ENCODE measurements around the gene UQCC2.

The UQCC2 gene

DNA sequence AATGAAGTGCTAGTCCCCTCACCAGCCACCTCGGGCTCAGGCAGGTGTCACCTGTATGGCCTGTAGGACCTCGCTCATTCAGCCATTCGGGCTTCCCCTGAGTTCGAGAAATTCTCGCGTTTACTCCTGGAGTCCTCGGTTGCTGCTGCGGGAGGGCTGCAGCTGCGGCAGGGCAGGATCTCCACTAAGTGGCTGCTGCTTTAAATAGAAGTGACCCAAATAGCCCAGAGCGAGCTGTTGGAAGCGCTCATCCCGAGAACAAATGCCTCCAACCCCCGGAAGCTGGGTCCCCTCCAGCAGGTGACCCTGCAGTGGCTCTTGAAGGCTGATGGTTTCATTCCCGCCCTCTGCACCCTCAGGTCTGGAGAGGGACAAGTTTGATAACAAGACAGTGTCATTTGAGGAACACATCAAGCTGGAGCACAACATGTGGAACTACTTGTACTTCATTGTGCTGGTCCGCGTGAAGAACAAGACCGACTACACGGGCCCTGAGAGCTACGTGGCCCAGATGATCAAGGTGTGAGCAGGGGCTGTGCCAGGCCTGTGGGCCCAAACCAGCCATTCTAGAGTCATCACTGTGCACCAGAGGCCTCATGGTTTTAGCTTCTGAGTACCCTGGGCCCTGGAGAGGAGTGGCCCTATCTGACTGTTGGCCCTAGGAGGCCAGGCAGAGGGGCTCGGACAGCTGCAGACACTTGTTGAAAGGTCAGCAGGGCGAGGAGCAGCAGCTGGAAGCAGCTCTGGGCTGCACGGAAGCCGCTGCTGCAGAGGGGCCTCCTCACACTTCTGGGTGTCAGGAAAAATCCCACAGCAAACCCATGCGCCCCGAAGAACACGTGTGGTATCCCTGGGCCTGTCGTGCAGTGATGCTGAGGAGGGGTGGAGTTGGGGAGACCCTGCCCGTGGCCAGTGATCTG lies 18.1 kb downstream of the UQCC2 start:
- peak overlapping the region; percentile 88 for H3K27ac ChIP-seq
- DNase-seq (ENCODE audit: low read depth, low spot score), result no peak

DNA sequence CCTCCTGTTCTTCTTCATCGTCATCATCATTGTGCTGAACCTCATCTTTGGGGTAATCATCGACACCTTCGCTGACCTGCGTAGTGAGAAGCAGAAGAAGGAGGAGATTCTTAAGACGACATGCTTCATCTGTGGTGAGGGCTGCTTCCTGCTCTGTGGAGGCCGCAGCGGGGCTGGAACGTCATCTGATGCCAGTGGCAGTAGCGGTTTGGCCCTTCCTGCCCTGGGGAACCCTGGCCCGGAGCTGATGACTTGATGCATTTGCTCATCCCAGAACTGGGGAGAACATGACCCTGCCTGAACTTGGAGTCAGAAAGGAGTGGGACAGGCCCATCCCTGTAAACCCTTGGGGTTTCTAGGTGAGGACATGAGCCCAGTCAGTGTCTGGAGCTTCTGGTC lies 18.7 kb downstream of the UQCC2 start:
- H3K27ac ChIP-seq, result peak overlapping the region; percentile 88
- no peak for DNase-seq (ENCODE audit: low read depth, low spot score)

DNA sequence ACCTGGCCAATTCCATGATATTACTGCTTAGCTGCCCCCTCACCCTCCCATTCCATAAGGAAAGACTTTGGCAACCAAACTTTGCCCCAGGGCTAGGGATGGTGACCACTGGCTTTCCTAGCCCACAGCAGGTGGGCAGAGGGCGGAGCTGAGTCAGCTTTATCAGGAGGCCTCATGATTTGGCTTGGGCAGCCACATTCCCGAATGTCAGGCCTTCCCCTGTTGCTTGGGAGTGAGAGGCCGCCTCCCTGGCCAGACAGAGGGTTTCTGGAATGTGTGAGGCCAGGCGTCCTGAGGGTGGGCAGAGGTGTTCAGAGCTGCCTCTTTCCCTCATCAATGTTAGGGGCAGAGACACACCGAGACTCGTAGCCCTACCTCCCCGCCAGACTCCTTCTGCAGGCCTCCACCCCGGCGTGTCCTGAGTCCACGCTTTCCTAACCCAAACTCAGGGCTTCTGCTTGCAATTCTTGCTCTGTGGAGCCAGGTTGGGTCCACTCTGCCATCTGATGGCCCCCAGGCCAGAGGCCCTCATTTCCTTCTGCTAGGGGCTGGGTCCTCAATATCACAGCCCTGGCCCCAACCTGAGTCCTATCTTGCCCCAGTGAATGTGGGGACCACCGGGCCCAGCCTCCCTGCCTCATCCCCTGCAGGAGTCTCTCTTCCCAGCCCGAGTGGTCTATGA lies 19.3 kb downstream of the UQCC2 start:
- no peak for DNase-seq (ENCODE audit: low read depth, low spot score)
- H3K27ac ChIP-seq, result no peak overlapping the region

DNA sequence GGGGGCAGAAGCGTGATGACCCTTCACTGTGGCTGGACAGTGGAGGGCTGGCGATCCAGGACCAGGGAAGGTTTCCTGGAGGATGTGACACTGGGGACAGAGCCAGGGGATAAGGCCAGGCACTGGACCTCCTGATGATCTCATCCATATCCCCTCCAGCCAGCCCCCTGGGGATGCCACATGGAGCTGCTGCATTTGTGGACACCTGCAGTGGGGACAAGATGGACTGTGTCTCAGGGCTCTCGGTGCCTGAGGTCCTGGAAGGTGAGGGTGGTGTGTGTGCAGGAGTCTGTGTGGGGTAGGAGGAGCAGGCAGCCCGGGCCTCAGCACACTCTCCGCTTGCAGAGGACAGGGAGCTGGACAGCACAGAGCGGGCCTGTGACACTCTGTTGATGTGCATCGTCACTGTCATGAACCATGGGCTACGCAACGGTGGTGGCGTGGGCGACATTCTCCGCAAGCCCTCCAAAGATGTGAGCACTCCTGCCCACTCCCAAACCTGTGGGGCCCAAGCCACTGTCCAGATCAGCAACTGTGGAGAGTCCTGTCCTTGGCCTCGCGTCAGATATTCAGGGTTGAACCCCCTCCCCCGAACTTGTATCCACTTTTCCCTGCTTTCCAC lies 19.9 kb downstream of the UQCC2 start:
- no peak overlapping the region for H3K27ac ChIP-seq
- no peak for DNase-seq (ENCODE audit: low read depth, low spot score)

DNA sequence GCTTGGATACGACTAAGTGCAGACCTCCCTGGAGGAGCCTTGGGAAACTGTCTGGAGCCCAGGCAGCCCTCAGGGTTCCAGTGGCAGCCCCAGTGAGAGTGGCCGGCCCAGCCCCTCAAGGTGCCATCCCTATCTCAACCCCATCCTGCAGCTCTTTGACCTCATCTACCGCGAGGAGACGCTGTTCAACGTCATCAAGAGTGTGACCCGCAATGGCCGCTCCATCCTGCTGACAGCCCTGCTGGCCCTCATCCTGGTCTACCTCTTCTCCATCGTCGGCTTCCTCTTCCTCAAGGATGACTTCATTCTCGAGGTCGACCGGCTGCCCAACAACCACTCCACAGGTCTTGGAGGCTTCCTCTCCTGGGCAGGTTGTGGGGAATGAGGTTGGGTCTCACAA lies 20.7 kb downstream of the UQCC2 start:
- H3K27ac ChIP-seq, result no peak overlapping the region

DNA sequence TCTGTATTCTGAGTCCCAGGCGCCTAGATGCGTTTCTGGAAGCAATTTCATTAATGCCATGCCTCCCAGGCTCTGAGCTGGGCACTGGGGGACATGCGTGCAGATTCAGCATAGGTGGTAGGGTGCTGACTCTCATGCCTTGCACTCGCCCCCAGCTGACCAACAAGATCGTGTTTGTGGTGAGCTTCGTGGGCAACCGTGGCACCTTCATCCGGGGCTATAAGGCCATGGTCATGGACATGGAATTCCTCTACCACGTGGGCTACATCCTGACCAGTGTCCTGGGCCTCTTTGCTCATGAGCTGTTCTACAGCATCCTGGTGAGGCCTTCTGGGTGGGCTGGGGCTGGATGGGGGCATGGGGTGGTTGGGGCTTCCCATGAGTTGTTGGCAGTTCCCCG lies 21.6 kb downstream of the UQCC2 start:
- H3K27ac ChIP-seq, result no peak overlapping the region
- DNase-seq (ENCODE audit: low read depth, low spot score), result no peak

More for the DNA sequence above, 20.7 kb downstream of the UQCC2 start:
- no peak for DNase-seq (ENCODE audit: low read depth, low spot score)

DNA sequence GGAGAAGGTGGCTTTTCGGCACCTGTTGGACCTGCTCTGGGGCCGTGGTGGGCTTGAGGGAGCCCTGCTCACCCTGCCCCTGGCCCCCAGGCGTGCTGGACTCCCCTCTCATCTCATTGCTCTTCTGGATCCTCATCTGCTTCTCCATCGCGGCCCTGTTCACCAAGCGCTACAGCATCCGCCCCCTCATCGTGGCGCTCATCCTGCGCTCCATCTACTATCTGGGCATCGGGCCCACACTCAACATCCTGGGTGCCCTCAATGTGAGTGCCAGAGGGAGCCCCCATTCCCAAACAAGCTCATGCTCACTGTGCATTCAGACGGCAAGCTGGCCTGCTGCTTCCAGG lies 22.4 kb downstream of the UQCC2 start:
- no peak for DNase-seq (ENCODE audit: low read depth, low spot score)
- H3K27ac ChIP-seq, result no peak overlapping the region

DNA sequence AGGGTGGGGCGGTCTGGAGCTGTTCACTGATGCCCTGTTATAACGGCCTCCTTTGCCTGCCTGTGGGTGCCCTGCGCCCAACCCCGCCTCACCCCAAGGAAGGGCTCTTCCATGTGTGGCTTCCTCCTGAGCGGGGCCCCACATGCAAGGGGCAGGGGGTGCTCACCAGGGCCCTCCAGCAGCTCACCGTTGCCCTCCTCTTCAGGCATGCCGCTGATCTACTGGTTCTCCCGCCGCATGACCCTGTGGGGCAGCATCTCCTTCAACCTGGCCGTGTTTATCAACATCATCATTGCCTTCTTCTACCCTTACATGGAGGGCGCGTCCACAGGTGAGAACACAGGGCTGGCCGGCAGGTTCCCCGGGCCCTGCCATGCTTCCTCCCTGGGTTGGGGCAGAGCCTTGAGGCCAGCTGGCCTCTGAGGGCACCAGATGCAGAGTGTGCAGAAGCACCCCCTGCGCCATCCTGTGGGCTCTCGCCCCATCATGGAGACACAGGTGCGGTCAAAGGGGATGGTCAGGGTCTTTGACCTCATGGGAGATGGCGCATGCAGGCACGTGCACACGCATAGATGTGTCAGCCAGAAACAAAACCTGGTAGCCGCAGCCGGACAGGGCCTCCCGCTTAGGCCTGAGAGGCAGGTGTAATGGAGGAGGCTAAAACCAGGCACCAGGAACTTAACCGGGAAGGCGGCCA lies 22.9 kb downstream of the UQCC2 start:
- H3K27ac ChIP-seq, result no peak overlapping the region
- DNase-seq (ENCODE audit: low read depth, low spot score), result no peak

DNA sequence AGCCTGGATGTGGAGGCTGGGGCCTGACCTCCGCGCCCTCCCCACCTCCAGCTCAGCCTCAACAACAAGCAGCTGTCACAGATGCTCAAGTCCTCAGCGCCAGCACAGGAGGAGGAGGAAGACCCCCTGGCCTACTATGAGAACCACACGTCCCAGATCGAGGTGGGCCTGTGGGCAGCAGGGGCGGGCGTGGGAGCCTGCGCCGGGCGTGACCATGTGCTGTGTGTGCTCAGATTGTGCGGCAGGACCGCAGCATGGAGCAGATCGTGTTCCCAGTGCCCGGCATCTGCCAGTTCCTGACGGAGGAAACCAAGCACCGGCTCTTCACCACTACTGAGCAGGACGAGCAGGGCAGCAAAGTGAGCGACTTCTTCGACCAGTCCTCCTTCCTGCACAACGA lies 23.5 kb downstream of the UQCC2 start:
- DNase-seq (ENCODE audit: low read depth, low spot score), result no peak

DNA sequence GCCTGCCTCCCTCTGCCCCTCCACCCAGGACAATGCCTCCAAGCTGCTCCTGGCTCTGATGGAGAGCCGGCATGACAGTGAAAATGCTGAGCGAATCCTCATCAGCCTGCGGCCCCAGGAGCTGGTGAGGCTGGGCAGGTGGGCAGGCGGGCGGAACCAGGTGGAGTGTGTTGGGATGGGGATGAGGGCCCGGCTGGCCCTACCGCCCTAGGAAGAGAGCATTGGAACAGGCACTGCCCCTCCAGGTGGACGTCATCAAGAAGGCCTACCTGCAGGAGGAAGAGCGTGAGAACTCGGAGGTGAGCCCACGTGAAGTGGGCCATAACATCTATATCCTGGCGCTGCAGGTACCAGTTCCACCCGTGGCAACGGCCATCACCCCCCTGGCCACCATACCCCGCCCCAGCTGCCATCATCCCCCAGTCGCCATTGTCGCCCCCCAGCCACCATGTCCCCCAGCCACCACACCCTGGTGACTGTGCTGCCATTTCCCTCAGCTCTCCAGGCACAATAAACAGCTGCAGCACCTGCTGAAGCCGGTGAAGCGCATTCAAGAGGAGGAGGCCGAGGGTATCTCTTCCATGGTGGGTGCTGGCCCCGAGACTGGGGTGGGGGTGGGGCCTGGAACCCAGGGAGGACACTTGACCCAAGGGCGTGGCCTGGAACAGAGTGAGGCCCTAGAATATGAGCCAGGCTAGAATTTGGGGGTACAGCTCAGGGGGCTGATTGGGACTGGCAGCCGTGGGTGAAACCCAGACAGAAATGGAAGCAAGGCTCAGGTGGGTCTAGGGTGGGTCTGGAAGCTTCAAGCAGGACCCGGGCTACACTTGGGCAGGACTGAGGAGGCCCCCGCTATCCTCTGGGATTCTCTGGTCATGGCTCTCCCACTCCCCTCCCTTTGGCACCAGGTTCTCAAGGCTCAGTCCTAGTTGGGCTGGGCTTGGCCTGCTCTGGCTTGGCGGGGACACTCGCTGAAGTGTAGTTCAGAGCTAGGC lies 24.2 kb downstream of the UQCC2 start:
- DNase-seq (ENCODE audit: low read depth, low spot score), result no peak
- no peak overlapping the region for H3K27ac ChIP-seq

More for the DNA sequence above, 23.5 kb downstream of the UQCC2 start:
- no peak overlapping the region for H3K27ac ChIP-seq

DNA sequence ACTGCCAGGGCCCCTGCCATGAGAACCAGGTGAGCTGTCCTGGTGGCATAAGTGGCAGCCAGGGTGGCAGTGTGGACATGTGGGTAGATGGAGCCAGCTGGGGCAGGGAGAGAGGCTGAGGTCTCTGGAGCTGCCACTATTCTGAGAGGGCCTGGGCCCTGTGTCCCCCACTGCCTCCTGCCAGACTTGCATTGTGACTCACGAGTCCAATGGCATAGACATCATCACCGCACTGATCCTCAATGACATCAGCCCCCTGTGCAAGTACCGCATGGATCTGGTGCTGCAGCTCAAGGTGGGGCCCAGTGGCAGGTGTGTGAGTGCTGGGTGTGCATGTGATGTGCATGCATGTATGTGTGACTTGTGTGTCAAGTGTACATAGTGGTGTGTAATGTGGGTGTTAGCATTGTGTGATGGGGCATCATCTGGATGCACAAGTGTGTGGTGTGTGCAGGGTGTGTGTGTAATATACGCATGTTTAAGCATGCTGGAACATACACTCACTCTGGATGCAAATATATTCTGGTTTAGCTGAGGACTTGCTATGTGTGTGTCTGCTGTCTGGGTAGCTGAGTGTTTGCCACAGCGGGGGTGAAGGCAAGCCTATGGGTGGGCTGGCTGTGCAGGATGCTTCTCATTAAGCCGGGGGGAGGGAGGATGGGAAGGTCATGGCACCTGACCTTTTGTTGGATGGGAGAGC lies 25.1 kb downstream of the UQCC2 start:
- no peak overlapping the region for H3K27ac ChIP-seq

DNA sequence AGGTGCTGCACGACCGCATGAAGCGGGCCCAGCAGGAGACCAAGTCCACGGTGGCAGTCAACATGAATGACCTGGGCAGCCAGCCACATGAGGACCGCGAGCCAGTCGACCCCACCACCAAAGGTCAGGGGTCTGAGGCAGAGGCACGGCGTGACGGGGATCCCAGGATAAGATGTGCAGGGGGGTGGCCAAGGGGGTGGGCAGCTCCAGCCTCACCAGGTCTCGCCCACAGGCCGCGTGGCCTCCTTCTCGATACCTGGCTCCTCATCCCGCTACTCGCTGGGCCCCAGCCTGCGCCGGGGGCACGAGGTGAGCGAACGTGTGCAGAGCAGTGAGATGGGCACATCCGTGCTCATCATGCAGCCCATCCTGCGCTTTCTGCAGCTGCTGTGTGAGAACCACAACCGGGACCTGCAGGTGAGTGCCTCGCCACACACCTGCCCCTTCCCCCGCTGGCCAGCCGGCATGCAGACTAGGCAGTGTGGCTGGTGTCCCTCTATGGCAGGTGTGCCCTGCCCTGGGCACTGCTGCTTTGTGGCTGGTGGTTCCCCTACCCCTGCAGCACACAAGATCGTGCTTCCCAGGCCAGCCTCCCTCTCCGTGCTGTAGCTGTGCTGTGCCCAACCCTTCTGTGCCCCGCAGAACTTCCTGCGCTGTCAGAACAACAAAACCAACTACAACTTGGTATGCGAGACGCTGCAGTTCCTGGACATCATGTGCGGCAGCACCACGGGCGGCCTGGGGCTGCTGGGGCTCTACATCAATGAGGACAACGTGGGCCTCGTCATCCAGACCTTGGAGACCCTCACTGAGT lies 25.9 kb downstream of the UQCC2 start:
- DNase-seq (ENCODE audit: low read depth, low spot score), result no peak
- no peak overlapping the region for H3K27ac ChIP-seq

More for the DNA sequence above, 25.1 kb downstream of the UQCC2 start:
- no peak for DNase-seq (ENCODE audit: low read depth, low spot score)

DNA sequence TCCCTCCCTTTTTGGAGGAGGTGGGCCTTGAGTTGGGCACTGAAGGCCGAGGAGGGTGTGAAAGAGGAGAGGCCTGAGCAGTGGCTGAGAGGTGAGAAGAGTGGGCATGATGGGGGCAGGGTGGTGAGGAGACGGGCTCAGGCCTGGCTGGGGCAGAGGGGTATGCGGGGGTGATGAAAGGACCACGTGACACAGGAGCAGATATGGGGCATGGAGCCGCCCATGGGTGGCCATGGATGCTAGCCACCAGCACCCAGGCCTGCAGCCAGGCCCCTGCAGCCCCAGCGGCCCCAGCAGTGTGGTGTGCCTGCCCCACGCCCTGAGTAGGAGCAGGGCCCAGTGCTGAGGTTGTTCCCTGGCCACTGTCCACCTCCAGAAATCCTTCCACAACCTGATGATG lies 26.5 kb downstream of the UQCC2 start:
- no peak overlapping the region for H3K27ac ChIP-seq
- no peak for DNase-seq (ENCODE audit: low read depth, low spot score)

DNA sequence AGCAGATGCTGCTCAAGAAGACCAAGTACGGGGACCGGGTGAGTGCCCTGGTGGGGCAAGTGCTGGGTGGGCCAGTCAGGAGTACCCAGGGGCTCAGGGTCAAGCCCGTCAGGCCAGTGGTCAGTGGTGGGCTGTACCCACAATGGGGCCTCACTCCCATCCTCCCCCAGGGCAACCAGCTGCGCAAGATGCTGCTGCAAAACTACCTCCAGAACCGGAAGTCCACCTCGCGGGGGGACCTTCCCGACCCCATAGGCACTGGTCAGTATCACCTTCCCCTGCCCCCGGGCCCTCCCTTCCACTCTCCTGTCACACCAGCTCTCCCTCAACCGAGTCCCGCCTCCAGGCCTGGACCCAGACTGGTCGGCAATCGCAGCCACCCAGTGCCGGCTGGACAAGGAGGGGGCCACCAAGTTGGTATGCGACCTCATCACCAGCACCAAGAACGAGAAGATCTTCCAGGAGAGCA lies 27.0 kb downstream of the UQCC2 start:
- no peak overlapping the region for H3K27ac ChIP-seq
- DNase-seq (ENCODE audit: low read depth, low spot score), result no peak

DNA sequence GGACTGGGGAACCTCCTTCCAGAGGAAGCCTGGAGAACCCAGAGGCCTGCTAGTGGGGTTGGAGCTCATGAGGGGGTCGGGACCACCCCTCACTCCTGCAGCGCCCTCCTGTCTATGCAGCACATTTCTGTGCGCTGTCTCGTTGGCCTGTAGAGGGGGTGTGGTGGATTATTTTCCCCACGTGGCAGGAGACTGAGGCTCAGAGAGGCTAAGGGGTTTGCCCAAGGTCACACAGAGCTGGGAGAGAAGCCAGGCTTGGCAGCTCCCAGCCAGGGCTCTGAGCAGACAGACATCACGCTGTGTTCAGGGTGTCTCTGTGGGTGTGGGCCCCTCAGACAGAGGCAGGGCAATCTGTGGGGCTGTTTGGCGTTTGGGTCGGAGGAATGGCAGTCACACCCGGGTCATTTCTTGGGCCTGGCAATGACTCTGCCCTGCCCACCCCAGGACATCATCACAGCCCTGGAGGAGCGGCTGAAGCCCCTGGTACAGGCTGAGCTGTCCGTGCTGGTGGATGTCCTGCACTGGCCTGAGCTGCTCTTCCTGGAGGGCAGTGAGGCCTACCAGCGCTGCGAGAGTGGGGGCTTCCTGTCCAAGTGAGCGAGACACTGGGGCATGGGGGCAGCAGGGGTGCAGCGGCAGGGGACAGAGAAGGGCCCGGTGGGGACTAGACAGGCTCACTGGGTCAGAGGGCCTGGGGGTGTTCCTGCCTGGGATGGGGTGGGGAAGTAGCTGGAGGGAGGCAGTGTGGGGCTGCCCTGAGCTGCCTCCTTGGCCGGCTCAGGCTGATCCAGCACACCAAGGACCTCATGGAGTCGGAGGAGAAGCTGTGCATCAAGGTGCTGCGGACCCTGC lies 27.7 kb downstream of the UQCC2 start:
- H3K27ac ChIP-seq, result no peak overlapping the region
- DNase-seq (ENCODE audit: low read depth, low spot score), result no peak

DNA sequence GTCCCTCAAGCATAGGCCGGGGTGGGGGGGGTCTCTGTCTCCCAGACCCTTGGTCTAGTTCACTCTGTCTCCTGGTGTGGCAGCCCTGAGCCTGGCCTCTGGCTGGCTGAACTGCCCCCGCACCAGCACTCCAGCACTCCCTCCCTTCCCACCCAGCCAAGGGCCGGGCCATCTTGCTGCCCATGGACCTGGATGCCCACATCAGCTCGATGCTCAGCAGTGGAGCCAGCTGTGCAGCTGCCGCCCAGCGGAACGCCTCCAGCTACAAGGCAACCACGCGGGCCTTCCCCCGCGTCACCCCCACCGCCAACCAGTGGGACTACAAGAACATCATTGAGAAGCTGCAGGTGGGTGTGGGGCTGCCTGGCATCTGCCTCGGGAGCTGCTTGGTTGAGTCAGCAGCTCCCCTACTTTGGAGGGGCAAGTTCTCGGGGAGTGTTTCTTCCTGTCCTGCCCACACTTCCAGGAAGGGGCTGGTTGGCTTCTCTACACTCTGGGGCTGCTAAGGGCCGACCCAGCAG lies 28.4 kb downstream of the UQCC2 start:
- DNase-seq (ENCODE audit: low read depth, low spot score), result no peak
- no peak overlapping the region for H3K27ac ChIP-seq

DNA sequence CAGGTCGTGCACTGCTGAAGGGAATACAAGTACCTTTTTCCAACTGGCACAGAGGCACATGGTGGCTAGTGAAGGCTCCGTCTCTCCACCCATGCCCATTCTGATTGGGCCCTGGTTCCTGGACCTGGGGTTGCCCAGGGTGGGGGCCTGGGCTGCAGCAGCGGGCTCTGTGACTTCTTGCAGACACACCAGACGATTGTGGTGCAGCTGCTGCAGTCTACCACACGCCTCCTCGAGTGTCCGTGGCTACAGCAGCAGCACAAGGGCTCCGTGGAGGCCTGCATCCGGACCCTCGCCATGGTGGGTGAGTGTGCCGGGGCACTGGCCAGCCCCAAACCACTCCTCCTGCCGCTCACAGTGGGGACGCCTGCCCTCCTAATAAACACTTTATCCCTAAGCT lies 29.2 kb downstream of the UQCC2 start:
- H3K27ac ChIP-seq, result no peak overlapping the region
- no peak for DNase-seq (ENCODE audit: low read depth, low spot score)

Measured in epithelial cell of prostate (primary cell).